CD4-positive, alpha-beta T cell treated with Interleukin-21 for 1 hour (primary cell): Measurements from ENCODE around the gene CST7.
A peak's percentile ranks its signal among the peaks of the same experiment; 100 is the strongest.
"Not testable (repeated sequence)": the region's sequence is repeated elsewhere in the genome, so short reads cannot be mapped to it uniquely, and the experiment has no call there.

Experiments
- DNase-seq: peaks from one replicate; pipeline ENCODE4 v3.0.0-alpha.2; 2020

Gene CST7

DNA sequence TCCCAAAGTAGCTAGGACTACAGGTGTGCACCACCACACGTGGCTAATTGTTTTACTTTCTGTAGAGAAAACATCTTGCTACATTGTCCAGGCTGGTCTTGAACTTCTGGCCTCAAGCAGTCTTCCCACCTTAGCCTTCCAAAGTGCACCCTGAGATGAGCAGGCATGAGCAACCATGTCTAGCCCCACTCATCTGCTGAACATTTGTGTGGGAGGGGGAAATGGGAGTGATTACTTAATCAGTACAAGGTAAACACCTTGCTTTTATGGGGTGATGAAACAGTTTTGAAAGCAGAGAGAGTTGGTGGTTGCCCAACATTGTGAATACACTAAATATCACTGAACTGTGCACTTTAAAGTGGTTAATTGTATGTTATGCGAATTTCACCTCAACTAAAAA lies 38.2 kb downstream of the CST7 start:
- DNase-seq = no peak

DNA sequence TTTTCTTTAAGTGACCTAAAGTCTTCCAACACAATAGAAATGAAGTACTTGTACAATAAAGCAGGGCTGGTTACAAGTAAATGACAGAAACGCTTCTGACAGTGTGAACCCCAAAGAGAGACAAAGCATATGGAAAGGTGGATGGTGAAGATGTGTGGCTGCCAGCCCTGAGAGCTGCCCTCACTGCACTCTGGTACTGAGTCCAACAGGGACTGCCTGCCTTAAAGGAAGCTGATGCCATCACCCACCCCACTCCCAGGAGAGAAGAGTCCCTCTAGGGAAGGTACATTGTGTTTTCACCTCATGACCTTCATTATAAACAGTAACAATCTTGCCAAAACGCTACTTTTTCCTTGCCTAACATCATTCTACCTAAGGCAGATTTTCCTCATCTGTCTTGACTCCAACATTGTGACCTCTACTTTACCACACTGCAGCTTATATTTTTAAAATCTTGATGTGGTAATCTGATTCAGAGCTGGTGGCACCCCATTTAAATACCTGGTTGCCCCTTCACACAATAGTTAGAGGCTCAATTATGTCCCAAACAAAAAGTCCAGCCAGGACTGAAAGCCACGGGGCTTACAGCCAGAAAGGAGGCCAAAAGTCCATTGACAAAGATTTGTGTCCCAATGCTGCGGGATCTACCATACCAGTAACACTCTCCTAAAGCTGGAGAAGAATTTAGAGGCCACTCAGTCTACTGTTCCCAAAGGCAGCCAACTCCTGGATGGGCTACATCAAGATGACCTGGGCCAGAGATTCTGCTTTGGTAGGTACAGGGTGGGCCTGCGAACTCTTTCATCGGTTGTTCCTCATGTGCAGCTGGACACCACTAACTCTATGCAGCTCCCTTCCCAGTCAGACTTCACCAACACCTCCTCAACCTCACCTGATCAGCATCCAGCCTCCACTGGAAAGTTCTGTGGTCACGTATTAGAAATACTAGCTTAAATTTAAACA lies 39.1 kb downstream of the CST7 start:
- no peak for DNase-seq

DNA sequence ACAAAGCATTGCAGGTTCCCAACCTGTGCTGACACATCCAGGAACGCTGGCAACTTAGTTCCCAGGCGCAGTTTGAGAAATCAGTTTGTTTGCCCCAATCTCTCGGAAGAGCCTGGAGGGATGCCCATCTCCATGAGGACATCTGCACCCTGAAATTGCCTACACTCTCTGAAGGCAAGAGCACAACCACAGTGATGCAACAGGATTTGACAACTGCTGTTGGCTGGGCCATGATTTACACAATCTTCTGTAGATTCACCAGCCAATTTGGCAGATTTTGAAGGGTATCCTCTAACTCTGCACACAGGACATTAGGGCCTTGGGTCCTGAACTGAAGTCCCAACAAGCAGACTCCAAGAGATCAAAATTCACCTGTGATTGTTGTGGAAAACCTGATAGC lies 40.1 kb downstream of the CST7 start:
- no peak for DNase-seq

DNA sequence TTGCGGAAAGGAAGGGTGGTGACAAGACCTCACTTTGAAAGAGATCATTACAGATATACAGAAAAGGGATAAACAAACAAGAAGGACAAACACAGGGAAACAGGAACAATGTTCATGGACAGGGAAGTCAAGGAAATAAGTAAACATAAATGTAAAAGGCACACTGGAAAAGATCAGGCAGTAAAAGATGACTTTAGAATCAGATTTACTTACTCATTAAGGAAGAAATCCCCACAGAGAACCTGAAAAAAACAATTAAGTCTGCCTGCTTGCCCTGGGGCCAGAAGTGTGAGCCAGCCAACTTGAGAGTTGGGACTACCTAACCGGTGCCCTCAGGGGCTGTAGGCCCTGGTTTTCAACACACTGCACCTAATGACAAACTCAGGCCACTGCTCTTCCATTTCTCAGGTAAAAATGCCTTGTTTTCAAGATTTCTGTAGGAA lies 41.8 kb downstream of the CST7 start:
- DNase-seq = no peak

DNA sequence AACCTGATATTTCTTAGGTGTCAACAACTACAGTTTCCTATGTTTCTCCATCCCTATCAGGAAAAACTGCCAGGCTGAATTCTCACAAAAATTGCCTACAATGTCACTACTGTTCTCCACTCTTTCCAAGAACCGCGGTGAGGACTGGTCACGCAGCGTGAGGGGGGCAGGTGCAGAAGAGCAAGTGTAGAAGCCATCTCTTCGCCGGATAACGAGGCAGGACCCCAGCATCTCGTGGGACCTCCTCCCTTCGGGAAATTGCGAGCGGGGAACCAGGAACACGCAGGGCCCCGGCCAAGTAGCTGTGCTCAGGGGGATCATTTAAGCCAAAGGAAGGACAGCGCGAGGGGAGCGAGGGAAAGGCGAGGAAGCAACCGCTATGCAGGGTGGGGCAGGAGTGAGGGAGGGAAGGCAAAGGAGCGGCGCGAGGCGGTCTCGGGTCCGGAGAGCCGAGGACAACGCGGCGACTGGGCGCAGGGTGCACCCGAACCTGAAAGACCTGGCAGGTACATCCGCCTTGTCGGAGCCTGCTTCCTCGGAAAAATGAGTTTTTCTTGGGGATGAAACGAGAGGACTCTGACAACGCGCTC lies 42.9 kb downstream of the CST7 start:
- no peak for DNase-seq

- DNase-seq = peak; percentile 96
Observed at GRCh38 chr20:24992487-24993205, 43.6 kb downstream of the CST7 start, which contains the start of gene APMAP. Gene APMAP (minus strand): TSS chr20:24992751. CDS start chr20:24992688, 63 bp downstream.

- no peak for DNase-seq
Observed at GRCh38 chr20:24993337-24994185, 44.5 kb downstream of the CST7 start.

GRCh38 chr20:24994186-24994465 lies 45.1 kb downstream of the CST7 start:
- no peak for DNase-seq

GRCh38 chr20:24994470-24995368 lies 45.6 kb downstream of the CST7 start:
- DNase-seq = peak; percentile 90

GRCh38 chr20:24995741-24996448 lies 46.8 kb downstream of the CST7 start:
- DNase-seq = no peak

DNA sequence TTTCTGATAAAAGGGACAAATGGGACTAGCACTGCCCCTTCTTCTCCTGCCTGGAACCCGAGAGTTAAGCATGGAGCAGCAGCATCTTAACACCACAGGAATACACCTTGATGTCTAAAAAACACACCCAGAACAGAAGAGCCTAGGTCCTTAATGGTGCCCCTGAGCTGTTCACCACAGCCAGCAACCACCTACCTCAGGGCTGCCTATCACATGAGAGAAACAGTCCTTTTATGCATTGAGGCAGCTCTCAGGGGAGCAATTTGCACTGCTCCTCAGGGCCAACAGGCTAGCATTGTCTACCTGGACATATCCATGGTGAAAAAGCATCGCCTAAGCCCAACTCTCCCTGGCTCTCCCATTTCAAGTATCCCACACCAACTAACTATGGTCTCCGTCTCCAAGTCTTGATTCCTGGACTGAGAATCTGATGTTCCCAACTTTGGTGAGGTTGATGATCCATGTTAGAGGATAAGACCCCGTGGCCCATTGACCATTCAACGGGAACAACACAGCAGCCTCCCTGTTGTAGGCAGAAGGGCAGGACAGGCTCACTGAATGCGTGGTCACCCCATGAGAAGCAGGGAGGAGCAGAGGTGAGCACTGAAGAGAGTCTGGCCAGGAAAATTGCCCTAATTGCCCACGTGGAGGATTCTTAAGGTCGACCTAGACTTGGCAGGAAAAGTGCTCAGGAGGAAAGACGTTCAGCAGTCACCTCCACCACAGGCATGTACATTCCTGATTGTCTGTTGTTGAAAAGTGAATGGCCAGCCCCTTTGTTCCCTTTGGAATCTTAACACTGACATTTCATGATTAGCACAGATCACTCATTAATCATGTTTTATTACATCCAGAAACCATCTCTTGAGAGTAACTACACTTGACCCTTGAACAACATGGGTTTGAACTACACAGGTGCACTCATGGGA lies 47.6 kb downstream of the CST7 start:
- no peak for DNase-seq

GRCh38 chr20:24998121-24998520 lies 49.1 kb downstream of the CST7 start:
- no peak for DNase-seq

DNA sequence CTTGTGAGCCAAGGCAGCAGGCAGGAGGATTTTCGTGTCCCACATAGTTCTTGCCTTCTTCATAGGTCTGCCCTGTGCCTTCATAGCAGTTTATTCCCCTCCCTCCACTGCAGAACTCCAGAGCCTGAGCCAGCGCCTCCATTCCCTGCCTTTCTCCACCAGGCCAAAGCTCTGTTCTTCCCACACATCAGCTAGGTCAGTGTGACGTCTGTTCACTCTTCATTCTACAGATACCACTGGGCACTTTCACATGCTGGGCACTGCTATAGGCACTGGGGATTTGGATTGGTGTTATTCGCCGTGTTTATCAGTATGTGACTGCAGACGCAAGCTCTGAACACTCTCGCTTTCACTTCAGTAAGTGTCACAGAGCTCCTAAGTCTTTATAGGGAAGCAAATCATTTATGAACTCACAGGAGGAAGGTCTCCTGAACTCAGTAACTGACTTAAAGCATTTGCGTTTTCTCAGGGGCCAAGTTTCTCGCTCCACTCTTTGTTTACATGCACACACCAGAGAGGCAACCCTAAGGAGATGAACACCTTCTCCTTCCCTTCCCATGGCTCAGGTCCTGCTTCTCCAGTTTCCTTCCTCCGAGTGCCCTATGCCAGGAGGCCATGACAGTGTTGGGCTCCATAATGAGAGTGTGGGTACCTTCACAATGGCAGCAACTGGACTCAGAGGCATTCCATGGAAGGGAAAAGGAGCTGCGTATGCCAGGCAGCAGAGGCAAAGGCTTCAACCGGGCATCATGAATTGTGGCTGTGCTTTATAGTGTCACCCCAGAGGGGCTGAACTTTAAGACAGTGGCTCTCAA lies 49.8 kb downstream of the CST7 start:
- DNase-seq = no peak

DNA sequence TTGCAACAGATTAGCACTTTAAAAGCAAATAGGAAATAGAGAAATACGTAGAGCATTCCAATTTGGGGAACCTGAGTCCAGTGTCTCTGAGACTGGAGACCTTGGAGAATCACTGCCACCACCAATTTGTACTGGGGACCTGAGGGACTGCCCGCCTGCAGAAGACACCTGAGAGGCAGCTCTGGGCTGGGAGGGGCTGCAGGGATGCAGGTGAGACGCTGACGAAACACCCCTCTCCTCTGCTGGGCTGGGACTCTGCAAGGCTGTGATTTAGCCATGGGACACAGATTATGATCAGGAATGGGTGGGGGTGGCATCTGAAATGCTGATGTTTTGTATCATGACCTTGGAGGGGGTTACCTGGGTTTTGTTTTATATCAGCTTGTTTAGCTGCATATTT lies 50.5 kb downstream of the CST7 start:
- DNase-seq = no peak

- no peak for DNase-seq
Observed at GRCh38 chr20:25000268-25000801, 51.3 kb downstream of the CST7 start.

- not testable (repeated sequence) for DNase-seq
Observed at GRCh38 chr20:25001323-25001722, 52.3 kb downstream of the CST7 start.

- DNase-seq = no peak
Observed at GRCh38 chr20:25003002-25003401, 53.9 kb downstream of the CST7 start.

DNA sequence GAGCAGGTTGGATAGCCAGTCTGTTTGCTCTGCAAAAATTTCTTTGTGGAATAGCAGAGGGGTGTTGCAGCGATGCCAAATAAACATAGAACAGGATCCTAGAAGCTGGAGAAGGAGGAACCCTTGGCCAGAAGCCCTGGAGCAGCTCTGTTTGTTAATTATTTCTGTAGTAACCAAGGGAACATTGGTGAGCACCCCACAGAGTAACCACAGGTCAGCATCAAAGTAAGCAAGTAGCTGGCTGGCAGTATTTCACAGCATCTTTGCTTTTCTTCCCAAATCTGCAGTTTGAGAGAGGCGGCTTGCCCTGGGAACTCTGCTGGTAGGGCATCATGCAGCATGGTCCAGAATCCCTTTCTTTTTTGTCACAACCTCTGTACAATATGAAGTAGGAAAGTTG lies 56.2 kb downstream of the CST7 start:
- no peak for DNase-seq

- no peak for DNase-seq
Observed at GRCh38 chr20:25005661-25006060, 56.6 kb downstream of the CST7 start.
